H1 (cell line): Measurements from ENCODE around the gene ICA1. TPM values are rescaled to one million over a fixed set of nuclear protein-coding genes. Genes with fewer than 3 reads are reported as not detected.

ENCODE experiments used
- CTCF ChIA-PET: fragments of 300-600 bp; sonication (Branson Sonifier 250); formaldehyde crosslinking; loops from one replicate; lab custom pipeline; 2021; ENCODE audit not compliant: partially characterized antibody; lab: Charles Lee
- POLR2A ChIA-PET: fragments of 300-600 bp; sonication (Branson Sonifier 250); formaldehyde crosslinking; loops from one replicate; lab custom pipeline; 2021; ENCODE audit warnings: inconsistent platforms; ENCODE audit not compliant: partially characterized antibody; lab: Charles Lee
- DNase-seq, 2 experiments: peaks; one replicate each; pipeline versions ENCODE4 v3.0.0 to v3.0.0-alpha.2; 2010 to 2022; ENCODE audit warnings: low spot score in 2 of 2, low read depth in 1 of 2, mixed read lengths in 1 of 2
- FAIRE-seq: peaks from 2 replicates; lab custom pipeline; 2011; peaks lifted over from hg19 to GRCh38; lab: Jason Lieb, UNC
- H2AFZ ChIP-seq: 2 replicates; pipeline ENCODE4 v1.8.1; 2012; ENCODE audit warnings: low read length, inconsistent platforms
- H2AK5ac ChIP-seq: 2 replicates; pipeline ENCODE4 v1.6.1; 2013; ENCODE audit warnings: low read depth, low read length
- H2BK120ac ChIP-seq: replicated peaks from 2 replicates; pipeline ENCODE3; 2013; ENCODE audit warnings: low read depth, low read length, inconsistent platforms
- H2BK12ac ChIP-seq: 2 replicates; pipeline ENCODE4 v1.6.1; 2013; ENCODE audit warnings: low read depth, low read length
- H2BK15ac ChIP-seq: 2 replicates; pipeline ENCODE4 v1.6.1; 2013; ENCODE audit warnings: low read length
- H2BK20ac ChIP-seq: 2 replicates; pipeline ENCODE4 v1.6.1; 2013; ENCODE audit warnings: low read length
- H2BK5ac ChIP-seq: 2 replicates; pipeline ENCODE4 v1.6.1; 2013; ENCODE audit warnings: low read depth, low read length
- H3K14ac ChIP-seq: 2 replicates; pipeline ENCODE4 v1.6.1; 2013; ENCODE audit warnings: inconsistent platforms; ENCODE audit not compliant: insufficient read length
- H3K18ac ChIP-seq: 2 replicates; pipeline ENCODE4 v1.6.1; 2013; ENCODE audit warnings: low read length; ENCODE audit errors: extremely low read depth
- H3K23ac ChIP-seq: 2 replicates; pipeline ENCODE4 v1.6.1; 2013; ENCODE audit warnings: inconsistent platforms; ENCODE audit not compliant: insufficient read length
- H3K23me2 ChIP-seq: 2 replicates; pipeline ENCODE4 v1.6.1; 2013; ENCODE audit warnings: low read depth, low read length
- H3K27ac ChIP-seq: 2 replicates; pipeline ENCODE4 v1.6.1; 2011; ENCODE audit warnings: low read depth, low read length, inconsistent platforms
- H3K27me3 ChIP-seq, 4 experiments: replicated peaks in 1 of 4; 1 replicate in 1 of 4; 2 replicates in 3 of 4; pipeline versions ENCODE4 v1.6.1 to v1.8.1; 2011 to 2013; ENCODE audit warnings: low read length in 3 of 4, mild to moderate bottlenecking in 3 of 4, inconsistent platforms in 2 of 4, mixed read lengths in 2 of 4, moderate library complexity in 1 of 4; ENCODE audit not compliant: control insufficient read depth in 3 of 4, insufficient read depth in 3 of 4; ENCODE audit errors: extremely low read depth in 1 of 4
- H3K36me3 ChIP-seq, 4 experiments: 2 replicates each; pipeline versions ENCODE4 v1.6.1 to v1.8.1; 2011 to 2013; ENCODE audit warnings: mild to moderate bottlenecking in 4 of 4, low read length in 3 of 4, moderate library complexity in 2 of 4, control low read depth in 1 of 4, inconsistent platforms in 1 of 4; ENCODE audit not compliant: insufficient read depth in 4 of 4, control insufficient read depth in 2 of 4
- H3K4ac ChIP-seq: replicated peaks from 2 replicates; pipeline ENCODE3; 2013; ENCODE audit warnings: low read length, low read depth, mixed read lengths, inconsistent platforms; ENCODE audit not compliant: insufficient read length
- H3K4me1 ChIP-seq, 4 experiments: replicated peaks in 1 of 4; 1 replicate in 1 of 4; 2 replicates in 3 of 4; pipeline versions ENCODE4 v1.6.1 to v1.8.1; 2011 to 2013; ENCODE audit warnings: low read length in 3 of 4, inconsistent platforms in 2 of 4, mixed read lengths in 1 of 4; ENCODE audit not compliant: insufficient read depth in 4 of 4, control insufficient read depth in 3 of 4
- H3K4me2 ChIP-seq, 2 experiments: 2 replicates each; pipeline versions ENCODE4 v1.6.1 to v1.8.1; 2011 to 2013; ENCODE audit warnings: low read depth in 2 of 2, low read length in 2 of 2, control low read depth in 1 of 2, inconsistent platforms in 1 of 2, mild to moderate bottlenecking in 1 of 2; ENCODE audit not compliant: insufficient read depth in 1 of 2
- H3K4me3 ChIP-seq, 4 experiments: fragments of 200-600, 300-600 bp in 1 of 4; sonication (generic), shearing (Covaris generic), sonication (Bioruptor Twin) in 1 of 4; 2 replicates each; pipeline versions ENCODE4 v1.5.1 to v1.8.1; 2011 to 2016; ENCODE audit warnings: low read length in 4 of 4, low read depth in 3 of 4, control low read depth in 2 of 4, inconsistent platforms in 2 of 4, mild to moderate bottlenecking in 2 of 4, mixed read lengths in 1 of 4, moderate library complexity in 1 of 4; ENCODE audit not compliant: insufficient read depth in 2 of 4; ENCODE audit errors: extremely low read depth in 1 of 4
- H3K56ac ChIP-seq: replicated peaks from 2 replicates; pipeline ENCODE3; 2013; ENCODE audit warnings: low read depth, mild to moderate bottlenecking, mixed read lengths, low read length, inconsistent platforms; ENCODE audit not compliant: insufficient read length
- H3K79me1 ChIP-seq: 2 replicates; pipeline ENCODE4 v1.6.1; 2013; ENCODE audit warnings: low read depth, low read length, control low read depth
- H3K79me2 ChIP-seq, 2 experiments: 2 replicates each; pipeline versions ENCODE4 v1.6.1 to v1.8.1; 2012 to 2013; ENCODE audit warnings: low read length in 2 of 2, mild to moderate bottlenecking in 2 of 2, inconsistent platforms in 1 of 2; ENCODE audit not compliant: insufficient read depth in 2 of 2, control insufficient read depth in 1 of 2
- H3K9ac ChIP-seq, 4 experiments: replicated peaks in 1 of 4; 1 replicate in 1 of 4; 2 replicates in 3 of 4; pipeline versions ENCODE4 v1.6.1 to v1.8.1; 2011 to 2013; ENCODE audit warnings: low read depth in 3 of 4, low read length in 3 of 4, control low read depth in 2 of 4, mild to moderate bottlenecking in 2 of 4, moderate library complexity in 2 of 4, inconsistent platforms in 1 of 4; ENCODE audit errors: extremely low read depth in 1 of 4
- H3K9me3 ChIP-seq, 2 experiments: 2 replicates each; pipeline versions ENCODE4 v1.6.1 to v1.8.1; 2012 to 2013; ENCODE audit warnings: mild to moderate bottlenecking in 2 of 2, moderate library complexity in 2 of 2, control low read depth in 1 of 2, inconsistent platforms in 1 of 2, low read depth in 1 of 2, low read length in 1 of 2, mixed read lengths in 1 of 2; ENCODE audit not compliant: insufficient read depth in 2 of 2
- H4K20me1 ChIP-seq, 2 experiments: replicated peaks in 1 of 2; 2 replicates each; pipeline versions ENCODE3 to v1.8.1; 2011 to 2013; ENCODE audit warnings: inconsistent platforms in 2 of 2, low read length in 2 of 2, mild to moderate bottlenecking in 1 of 2; ENCODE audit not compliant: insufficient read depth in 2 of 2, control insufficient read depth in 1 of 2
- H4K5ac ChIP-seq: 2 replicates; pipeline ENCODE4 v1.6.1; 2013; ENCODE audit warnings: low read length, low read depth, mixed read lengths, inconsistent platforms; ENCODE audit not compliant: insufficient read length
- H4K8ac ChIP-seq: 2 replicates; pipeline ENCODE4 v1.8.0; 2013; ENCODE audit warnings: mild to moderate bottlenecking, moderate library complexity, low read length, inconsistent platforms; ENCODE audit not compliant: insufficient read depth; ENCODE audit errors: extremely low read depth
- H4K91ac ChIP-seq: replicated peaks from 2 replicates; pipeline ENCODE3; 2013; ENCODE audit warnings: low read length, mixed read lengths, inconsistent platforms; ENCODE audit not compliant: insufficient read length
- ASH2L ChIP-seq: fragments of 200-600, 300-600 bp; sonication (generic); IDR thresholded peaks from one replicate; pipeline ENCODE4 v1.7.1; 2017; ENCODE audit warnings: low read length
- FOSL1 ChIP-seq: IDR thresholded peaks from 2 replicates; pipeline ENCODE4 v1.6.1; 2011; ENCODE audit warnings: mild to moderate bottlenecking, low read depth, low read length, moderate library complexity; ENCODE audit not compliant: insufficient read depth
- RFX5 ChIP-seq: IDR thresholded peaks from 2 replicates; pipeline ENCODE4 v1.6.1; 2011; ENCODE audit warnings: low read depth, low read length, improper control_type of control experiment, borderline replicate concordance
- SIRT6 ChIP-seq: IDR thresholded peaks from one replicate; pipeline ENCODE4 v1.7.1; 2012; ENCODE audit warnings: low read length, inconsistent platforms
- TBP ChIP-seq: IDR thresholded peaks from 2 replicates; pipeline ENCODE4 v1.6.1; 2011; ENCODE audit warnings: low read depth, low read length, improper control_type of control experiment
- WGBS, 2 experiments: shearing (Covaris generic) in 1 of 2; methylation state at CpG; one replicate each; pipeline versions ENCODE4 v1.1.6 to v1.1.7; 2013 to 2015; ENCODE audit warnings: low lambda C conversion rate in 2 of 2, mixed read lengths in 2 of 2, inconsistent platforms in 1 of 2, low coverage in 1 of 2, missing lambda C conversion rate in 1 of 2; ENCODE audit not compliant: insufficient replicate concordance in 2 of 2, insufficient coverage in 1 of 2, insufficient read length in 1 of 2; ENCODE audit errors: extremely low coverage in 1 of 2, missing lambda C conversion rate in 1 of 2; 5-methylcytosine and 5-hydroxymethylcytosine counted together
- polyA plus RNA-seq, 7 experiments: library from polyadenylated mRNA; depleted of rRNA in 3 of 7; stranded (reverse) in 5 of 7; unstranded in 2 of 7; fragments of >200 nt in 5 of 7; fragments of 200-250 nt in 2 of 7; gene quantifications; 1 replicate in 5 of 7; 2 replicates in 1 of 7; 4 replicates in 1 of 7; pipeline versions ENCODE4 v1.2.1 to v1.2.3, GENCODE V29; 2011 to 2013; ENCODE audit warnings: missing spikeins in 2 of 7, mixed read lengths in 2 of 7
- total RNA-seq: library from RNA; stranded (reverse); fragmentation: NEBNext Ultra II Directional; extraction: Animal tissue kit (Norgen Biotek cat#: 25700); gene quantifications from 2 replicates; pipeline ENCODE4 v1.2.1, GENCODE V29; 2021

The ICA1 gene
- total and polyA plus RNA-seq, 2 of the 8 experiments (the other 6 are each of a cell fraction or from before 2014, with no cell fraction given): 14.9 to 37.1 TPM

DNA sequence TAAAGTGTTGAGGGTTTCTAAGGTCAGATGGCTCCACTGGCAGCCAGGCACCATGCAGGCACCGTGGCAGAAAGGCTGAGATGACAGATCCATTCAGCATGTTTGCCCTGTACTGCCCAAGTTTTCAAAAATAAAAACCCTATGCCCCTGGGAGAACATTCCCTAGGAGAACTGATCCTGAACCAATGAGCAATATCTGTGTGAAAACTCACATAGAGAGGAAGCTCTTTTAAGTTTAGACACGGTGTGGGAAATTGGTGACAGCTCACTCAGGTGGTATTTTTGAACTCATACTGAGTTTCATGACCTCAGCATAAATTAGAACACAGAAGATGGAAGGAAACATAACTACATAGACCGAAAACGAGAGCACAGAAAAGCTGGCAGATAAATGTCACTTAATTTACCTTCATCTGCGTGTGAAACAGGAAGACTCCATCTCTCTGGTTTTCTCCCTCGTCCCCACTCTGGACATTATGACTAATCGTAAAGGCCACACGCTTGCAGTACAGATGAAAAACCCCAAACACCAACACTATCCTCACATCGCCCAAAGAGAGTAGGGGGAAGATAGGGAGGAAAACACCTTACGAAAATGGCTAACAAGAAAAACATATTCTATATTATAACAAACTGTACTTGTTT, 127.8 kb downstream of the ICA1 start:
- Histone ChIP-seq H3K4me2 (no peak overlapping the region), H4K5ac (no peak overlapping the region), H3K4me1 (no peaks in the 10 kb centered on the region), H2BK5ac (no peak overlapping the region), H2BK12ac (no peak overlapping the region), H2BK20ac (no peak overlapping the region), H2AFZ (no peak overlapping the region), H3K23ac (no peak overlapping the region), H2BK15ac (no peak overlapping the region), H3K27ac (no peak overlapping the region), H3K4ac (no peak overlapping the region), H2AK5ac (no peak overlapping the region), H3K36me3 (no peaks in the 10 kb centered on the region; a peak in 1 of 8 replicates), H3K9me3 (no peaks in the 10 kb centered on the region), H3K14ac (no peak overlapping the region), H4K20me1 (no peaks in the 10 kb centered on the region), H3K18ac (no peak overlapping the region), H3K79me2 (no peaks in the 10 kb centered on the region), H3K4me3 (no peak overlapping the region), H3K79me1 (no peaks in the 10 kb centered on the region), H2BK120ac (no peak overlapping the region), H4K91ac (no peak overlapping the region), H4K8ac (no peak overlapping the region), H3K56ac (no peak overlapping the region), H3K9ac (no peak overlapping the region), H3K27me3 (no peaks in the 10 kb centered on the region), H3K23me2 (no peaks in the 10 kb centered on the region; the same call in 1 of the 2 replicates)
- 84% methylated on average over 10 of the region's 10 CpGs; no CpG with 5 or more reads in 1 of the 2 experiments for WGBS, 2 experiments
- no peak for TF ChIP-seq TBP
- no peak for TF ChIP-seq FOSL1
- TF ChIP-seq SIRT6: no peak
- no peak for TF ChIP-seq ASH2L
- TF ChIP-seq RFX5: no peak
- DNase-seq (no peak), FAIRE-seq (no peak)
- CTCF ChIA-PET: no interaction called here
- POLR2A ChIA-PET: no interaction called here
